GM23338 (cell line): Measurements from ENCODE around the gene MSMB. TPM values are rescaled to one million over a fixed set of nuclear protein-coding genes. Genes with fewer than 3 reads are reported as not detected.

ENCODE experiments used
- ATAC-seq: fragments of 200-7000 bp; cut with Tn5 transposase; 3 replicates; pipeline ENCODE4 v1.9.1; 2020
- DNase-seq: peaks from one replicate; pipeline ENCODE4 v3.0.0-alpha.2; 2015; ENCODE audit warnings: low spot score
- H2AFZ ChIP-seq: fragments of 200-600 bp; sonication (generic); 2 replicates; pipeline ENCODE4 v1.8.0; 2016; ENCODE audit warnings: antibody characterized with exemption, mild to moderate bottlenecking, moderate library complexity
- H3F3A ChIP-seq: fragments of 200-600 bp; sonication (generic); replicated peaks from 2 replicates; pipeline ENCODE4 v1.8.0; 2017; ENCODE audit warnings: antibody characterized with exemption, mixed run types, low read depth
- H3K27ac ChIP-seq: fragments of 200-600 bp; sonication (generic); 2 replicates; pipeline ENCODE4 v1.6.1; 2016; ENCODE audit warnings: low read depth
- H3K27me3 ChIP-seq: fragments of 200-600 bp; sonication (generic); 2 replicates; pipeline ENCODE4 v1.8.0; 2016; ENCODE audit warnings: mild to moderate bottlenecking, mixed run types, moderate library complexity; ENCODE audit not compliant: insufficient read depth
- H3K36me3 ChIP-seq: fragments of 200-600 bp; sonication (generic); 2 replicates; pipeline ENCODE4 v1.8.0; 2016; ENCODE audit warnings: mild to moderate bottlenecking; ENCODE audit not compliant: insufficient read depth
- H3K4me1 ChIP-seq: fragments of 200-600 bp; sonication (generic); 2 replicates; pipeline ENCODE4 v1.8.0; 2016; ENCODE audit warnings: mild to moderate bottlenecking, moderate library complexity; ENCODE audit not compliant: insufficient read depth
- H3K4me2 ChIP-seq: fragments of 200-600 bp; sonication (generic); 2 replicates; pipeline ENCODE4 v1.7.1; 2017; ENCODE audit warnings: mixed run types
- H3K4me3 ChIP-seq: fragments of 200-600 bp; sonication (generic); 2 replicates; pipeline ENCODE4 v1.6.1; 2016; ENCODE audit warnings: mixed run types
- H3K79me2 ChIP-seq: fragments of 200-600 bp; sonication (generic); replicated peaks from 2 replicates; pipeline ENCODE4 v1.8.0; 2017; ENCODE audit warnings: mild to moderate bottlenecking; ENCODE audit not compliant: insufficient read depth
- H3K9me2 ChIP-seq: fragments of 200-600 bp; sonication (generic); 2 replicates; pipeline ENCODE4 v1.8.0; 2017; ENCODE audit not compliant: insufficient read depth
- H4K20me1 ChIP-seq: fragments of 200-600 bp; sonication (generic); replicated peaks from 2 replicates; pipeline ENCODE4 v1.8.0; 2017; ENCODE audit warnings: mild to moderate bottlenecking; ENCODE audit not compliant: insufficient read depth
- H3K27ac Mint-ChIP-seq: 2 replicates; pipeline ENCODE4 v1.8.0; 2020; ENCODE audit warnings: inconsistent platforms, mild to moderate bottlenecking, moderate library complexity, mixed read lengths
- H3K27me3 Mint-ChIP-seq: 3 replicates; pipeline ENCODE4 v1.8.0; 2022; ENCODE audit warnings: low read depth, mild to moderate bottlenecking, moderate library complexity, mixed read lengths, inconsistent platforms; ENCODE audit not compliant: insufficient read depth, poor library complexity
- H3K36me3 Mint-ChIP-seq: 3 replicates; pipeline ENCODE4 v1.8.0; 2021; ENCODE audit warnings: low read depth, mild to moderate bottlenecking, inconsistent platforms, moderate library complexity, mixed read lengths
- H3K4me1 Mint-ChIP-seq: 3 replicates; pipeline ENCODE4 v1.8.0; 2020; ENCODE audit warnings: mild to moderate bottlenecking, inconsistent platforms, mixed read lengths
- H3K4me3 Mint-ChIP-seq: 3 replicates; pipeline ENCODE4 v1.8.0; 2021; ENCODE audit warnings: moderate library complexity, mild to moderate bottlenecking, inconsistent platforms, mixed read lengths
- H3K9me3 Mint-ChIP-seq: 3 replicates; pipeline ENCODE4 v1.8.0; 2020; ENCODE audit warnings: moderate library complexity, mild to moderate bottlenecking, inconsistent platforms, mixed read lengths
- CREB1 ChIP-seq: fragments of 250-450 bp; sonication (Bioruptor Pico); IDR thresholded peaks from 2 replicates; pipeline ENCODE4 v1.5.0; 2020; ENCODE audit warnings: low read depth, mild to moderate bottlenecking, moderate library complexity
- CTCF ChIP-seq, 2 experiments: fragments of 200-600 bp in 1 of 2; sonication (generic) in 1 of 2; conservative IDR thresholded peaks; 2 replicates each; pipeline versions ENCODE4 v1.5.1 to v1.6.1; 2016 to 2017; ENCODE audit warnings: antibody characterized with exemption in 2 of 2, low read depth in 2 of 2, mild to moderate bottlenecking in 2 of 2, moderate library complexity in 1 of 2
- JUNB ChIP-seq: IDR thresholded peaks from one replicate; pipeline ENCODE4 v1.6.1; 2016; ENCODE audit warnings: antibody characterized with exemption; ENCODE audit not compliant: unreplicated experiment
- POLR2AphosphoS5 ChIP-seq: IDR thresholded peaks from 2 replicates; pipeline ENCODE4 v1.6.1; 2016; ENCODE audit warnings: antibody characterized with exemption, low read depth
- REST ChIP-seq: IDR thresholded peaks from one replicate; pipeline ENCODE4 v1.6.1; 2018; ENCODE audit warnings: antibody characterized with exemption; ENCODE audit not compliant: unreplicated experiment
- ZNF114 ChIP-seq: fragments of 250-450 bp; sonication (Bioruptor Pico); IDR thresholded peaks from 2 replicates; pipeline ENCODE4 v1.5.0; 2020; ENCODE audit warnings: mild to moderate bottlenecking, moderate library complexity
- ZNF331 ChIP-seq: fragments of 250-450 bp; sonication (Bioruptor Pico); IDR thresholded peaks from 2 replicates; pipeline ENCODE4 v1.5.0; 2020; ENCODE audit warnings: low read depth, mild to moderate bottlenecking, moderate library complexity
- ZNF462 ChIP-seq: fragments of 250-450 bp; sonication (Bioruptor Pico); IDR thresholded peaks from 2 replicates; pipeline ENCODE4 v1.5.0; 2020; ENCODE audit warnings: mild to moderate bottlenecking, moderate library complexity
- polyA plus RNA-seq: library from polyadenylated mRNA; unstranded; fragments of >200 nt; fragmentation: Nextera tagmentation; extraction: Ambion mirVana; gene quantifications from 2 replicates; pipeline ENCODE4 v1.2.1, GENCODE V29; 2016
- total RNA-seq: library from RNA; depleted of rRNA; stranded (reverse); fragments of >200 nt; shearing (Covaris generic); gene quantifications from 2 replicates; pipeline ENCODE4 v1.2.3, GENCODE V29; 2014
- TF ChIP-seq, protein P1 (sequence below): IDR thresholded peaks from 2 replicates; pipeline ENCODE4 v1.6.1; 2016; ENCODE audit warnings: antibody characterized with exemption

MSMB gene
- total and polyA plus RNA-seq, 2 experiments from 2014 or later: not detected

GRCh38 chr10:46048152-46048551 is 2.1 kb upstream of the MSMB start (continued):
- TF ChIP-seq ZNF462 (CRISPR knock-in tag): no peak
- TF ChIP-seq CREB1 (CRISPR knock-in tag): no peak
- TF ChIP-seq ZNF331: no peak
- TF ChIP-seq CTCF (conservative IDR thresholded peaks at IDR 0.05; ENCODE audit: low read depth in 2 of 2): no peak

DNA sequence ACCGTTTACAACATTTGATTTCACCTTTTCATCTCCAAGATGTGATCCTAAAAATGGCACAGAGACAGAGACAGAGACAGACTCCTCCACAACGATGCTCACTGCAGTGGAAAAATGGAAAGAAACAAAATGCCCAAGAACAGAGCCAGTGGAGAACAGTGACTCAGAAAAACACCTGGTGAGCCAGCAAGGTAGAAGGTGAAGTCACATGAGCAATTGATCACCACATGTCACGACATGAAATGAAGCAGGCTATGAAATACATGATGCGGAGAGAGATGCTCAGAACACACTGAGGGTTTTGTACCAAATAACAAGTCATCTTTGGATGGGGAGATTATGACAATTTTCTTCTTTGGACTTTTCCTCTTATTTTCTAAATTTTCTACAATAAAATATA is 3.5 kb downstream of the MSMB start:
- H3K4me2 ChIP-seq: no peak overlapping the region
- no peaks in the 10 kb centered on the region for H3K27me3 ChIP-seq
- H2AFZ ChIP-seq: peak overlapping the region; percentile 96; the same call in 1 of the 2 replicates
- Mint-ChIP-seq H3K27me3 (no peaks in the 10 kb centered on the region), H3K27ac (no peak overlapping the region), H3K36me3 (no peaks in the 10 kb centered on the region), H3K4me3 (no peak overlapping the region), H3K4me1 (peaks cover 7% of the 10 kb centered on the region), H3K9me3 (no peaks in the 10 kb centered on the region)
- ATAC-seq: no peak
- H3K36me3 ChIP-seq: no peaks in the 10 kb centered on the region
- no peaks in the 10 kb centered on the region for H3F3A ChIP-seq
- H3K9me2 ChIP-seq: no peaks in the 10 kb centered on the region
- H3K4me1 ChIP-seq: no peaks in the 10 kb centered on the region
- H4K20me1 ChIP-seq: no peaks in the 10 kb centered on the region
- no peak for DNase-seq
- H3K27ac ChIP-seq: no peak overlapping the region
- H3K4me3 ChIP-seq: no peak overlapping the region
- H3K79me2 ChIP-seq: no peaks in the 10 kb centered on the region
- TF ChIP-seq, protein P1, sequence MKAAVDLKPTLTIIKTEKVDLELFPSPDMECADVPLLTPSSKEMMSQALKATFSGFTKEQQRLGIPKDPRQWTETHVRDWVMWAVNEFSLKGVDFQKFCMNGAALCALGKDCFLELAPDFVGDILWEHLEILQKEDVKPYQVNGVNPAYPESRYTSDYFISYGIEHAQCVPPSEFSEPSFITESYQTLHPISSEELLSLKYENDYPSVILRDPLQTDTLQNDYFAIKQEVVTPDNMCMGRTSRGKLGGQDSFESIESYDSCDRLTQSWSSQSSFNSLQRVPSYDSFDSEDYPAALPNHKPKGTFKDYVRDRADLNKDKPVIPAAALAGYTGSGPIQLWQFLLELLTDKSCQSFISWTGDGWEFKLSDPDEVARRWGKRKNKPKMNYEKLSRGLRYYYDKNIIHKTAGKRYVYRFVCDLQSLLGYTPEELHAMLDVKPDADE: no peak
- TF ChIP-seq REST (no peak), JUNB (no peak), POLR2AphosphoS5 (no peak), CREB1 (CRISPR knock-in tag) (no peak), ZNF114 (CRISPR knock-in tag) (no peak), ZNF331 (no peak)
